Left cardiac atrium (tissue), 4 donors: Measurements from ENCODE around the gene SLC35F4. TPM values are rescaled to one million over a fixed set of nuclear protein-coding genes. Genes with fewer than 3 reads are reported as not detected.
A peak's percentile ranks its signal among the peaks of the same experiment; 100 is the strongest.
"Not testable (repeated sequence)": the region's sequence is repeated elsewhere in the genome, so short reads cannot be mapped to it uniquely, and the experiment has no call there.

ENCODE experiments used
- ATAC-seq, 2 donors: fragments of 200-7000 bp; cut with Tn5 transposase; one replicate each; pipeline ENCODE4 v1.9.1; 2020; ENCODE audit warnings: mild to moderate bottlenecking in 2 of 2, moderate library complexity in 2 of 2
- DNase-seq: peaks from one replicate; pipeline ENCODE4 v3.0.0-alpha.2; 2020
- intact Hi-C, 2 donors: fragments of 100-400 bp; cut with DNase I; formaldehyde crosslinking; loops; one replicate each; pipeline versions ENCODE4 v1.14.1 to v1.15.1; 2022 to 2023
- total RNA-seq, 2 donors: library from RNA; stranded (reverse); fragmentation: NEBNext Ultra II Directional; extraction: Animal tissue kit (Norgen Biotek cat#: 25700); gene quantifications; one replicate each; pipeline ENCODE4 v1.2.1, GENCODE V29; 2021
- donor health status: DM: no; HTN: yes; CAD: no.
- donor health status: DM: no; HTN: yes; CAD: no; lungs with severe emphysema.
- donor health status: DM: yes; HTN: yes; CAD: no.
- donor health status: Dilated cardiomyopathy.

SLC35F4 gene
- total RNA-seq, 2 donors from 2014 or later: not detected

DNA sequence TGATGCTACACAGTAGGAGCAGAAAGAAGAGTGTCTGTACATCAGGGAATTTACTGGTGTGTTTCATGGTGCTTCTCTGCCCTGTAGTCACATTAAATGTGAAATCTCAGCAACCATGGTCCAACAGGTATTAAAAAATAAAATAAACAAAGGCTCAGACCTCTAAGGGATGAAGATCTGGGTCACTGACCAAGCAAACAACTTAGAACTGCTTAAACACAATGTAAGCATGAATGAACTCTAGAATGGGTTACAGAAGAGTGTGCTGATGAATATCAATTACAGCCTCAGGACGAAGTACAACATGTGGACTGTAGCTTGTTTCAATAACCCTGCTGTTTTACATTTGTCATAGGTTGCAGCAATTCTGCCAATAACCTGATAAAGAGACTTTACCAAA, 47.4 kb downstream of the SLC35F4 start:
- DNase-seq (no peak), ATAC-seq (no peak)
- intact Hi-C loops: no loop called here

GRCh38 chr14:57816568-57817284, 49.2 kb downstream of the SLC35F4 start:
- DNase-seq: no peak
- no peak for ATAC-seq
- intact Hi-C loops: no loop called here

- no peak for ATAC-seq
- no peak for DNase-seq
- intact Hi-C loops: no loop called here
Measured at GRCh38 chr14:57814726-57815125, 51.2 kb downstream of the SLC35F4 start.

GRCh38 chr14:57812741-57813140, 53.2 kb downstream of the SLC35F4 start:
- DNase-seq (no peak), ATAC-seq (no peak)
- intact Hi-C loops: no loop called here

- DNase-seq (no peak), ATAC-seq (peak; percentile 55 to 72)
- intact Hi-C loops: no loop called here
Measured at GRCh38 chr14:57811998-57812546, 53.8 kb downstream of the SLC35F4 start.

DNA sequence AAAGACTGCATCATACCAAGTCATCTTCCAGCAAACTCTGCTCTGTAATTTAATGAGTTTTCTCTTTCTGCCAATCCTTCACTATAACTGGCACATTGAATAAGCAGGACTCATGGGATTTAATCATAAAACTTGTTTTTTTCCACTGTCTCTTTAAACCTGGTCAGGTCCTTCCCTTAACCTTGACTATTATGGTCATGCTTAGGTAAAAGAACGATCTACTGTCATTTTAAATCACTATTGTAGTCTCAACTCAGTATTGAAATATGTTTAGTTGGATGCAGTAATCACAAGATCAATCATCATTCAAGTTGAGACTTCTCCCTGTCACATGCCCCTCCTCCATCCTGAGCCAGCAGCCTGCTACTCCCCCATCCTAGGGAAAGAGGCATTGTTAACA, 56.1 kb downstream of the SLC35F4 start:
- no peak for ATAC-seq
- no peak for DNase-seq
- intact Hi-C loops: no loop called here

DNA sequence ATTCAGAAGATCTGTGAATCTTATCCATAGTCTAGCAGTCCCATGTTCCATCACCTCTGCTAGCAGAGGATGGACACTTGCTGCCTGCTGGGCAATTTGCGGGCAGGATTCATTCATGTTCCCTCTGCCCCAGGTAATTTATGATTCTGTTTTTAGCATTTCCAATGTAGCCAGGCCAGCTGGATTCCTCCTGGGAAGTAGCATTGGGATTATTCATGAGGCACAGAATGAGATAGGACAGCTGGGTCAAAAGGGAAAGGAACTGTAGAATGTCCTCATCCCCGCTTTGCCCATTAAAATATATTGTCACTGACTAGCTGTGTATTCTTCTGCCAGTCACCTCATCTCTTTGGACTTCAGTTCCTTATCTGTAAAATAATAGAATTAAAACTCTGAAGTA, 68.7 kb downstream of the SLC35F4 start:
- ATAC-seq: no peak
- intact Hi-C loops: no loop called here

GRCh38 chr14:57796556-57796955, 69.3 kb downstream of the SLC35F4 start:
- no peak for ATAC-seq
- intact Hi-C loops: no loop called here
- no peak for DNase-seq

More for the DNA sequence above, 68.7 kb downstream of the SLC35F4 start:
- no peak for DNase-seq

GRCh38 chr14:57785058-57785457, 80.8 kb downstream of the SLC35F4 start:
- DNase-seq (no peak), ATAC-seq (no peak)
- intact Hi-C loops: no loop called here

DNA sequence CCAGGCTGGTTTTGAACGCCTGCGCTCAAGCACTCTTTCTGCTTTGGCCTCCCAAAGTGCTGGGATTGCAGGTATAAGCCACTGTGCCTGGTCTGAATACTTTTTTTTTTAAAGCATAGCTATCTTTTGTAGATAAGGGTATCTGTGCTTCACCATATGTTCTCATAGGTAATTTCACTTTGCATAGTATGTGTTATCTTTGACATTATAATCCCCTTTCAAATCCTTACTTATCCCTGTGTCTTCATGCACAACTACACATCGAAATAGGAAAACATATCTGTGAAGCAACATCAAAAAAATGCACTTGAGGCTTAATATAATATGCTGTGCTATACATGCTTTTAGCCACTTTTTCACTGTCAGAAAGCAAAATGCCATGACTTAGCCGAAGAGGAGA, 94.1 kb downstream of the SLC35F4 start:
- no peak for DNase-seq

GRCh38 chr14:57769863-57770523, 95.9 kb downstream of the SLC35F4 start:
- no peak for DNase-seq
- ATAC-seq: no peak
- intact Hi-C loops: no loop called here

More for the DNA sequence above, 94.1 kb downstream of the SLC35F4 start:
- no peak for ATAC-seq
- intact Hi-C loops: no loop called here

DNA sequence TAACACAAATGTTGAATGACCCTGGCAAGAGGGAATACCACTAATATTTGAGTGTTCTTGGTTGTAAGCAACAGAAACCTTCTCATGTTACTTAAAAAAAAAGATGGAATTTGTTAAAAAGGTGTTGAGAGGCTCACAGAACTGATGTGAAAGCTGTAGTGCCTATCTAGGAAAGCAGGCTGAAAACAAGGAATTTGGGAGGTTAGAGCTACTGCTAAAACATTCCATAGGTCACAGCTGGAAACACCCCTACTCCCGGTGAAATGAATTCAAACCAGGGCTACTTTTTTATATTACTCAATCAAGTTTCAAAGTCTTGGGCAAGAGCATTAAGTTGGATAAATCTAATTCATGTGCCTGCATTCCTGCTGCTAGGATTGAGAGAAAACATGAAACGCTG, 104.1 kb downstream of the SLC35F4 start:
- intact Hi-C loops: no loop called here
- ATAC-seq (no peak), DNase-seq (no peak)

DNA sequence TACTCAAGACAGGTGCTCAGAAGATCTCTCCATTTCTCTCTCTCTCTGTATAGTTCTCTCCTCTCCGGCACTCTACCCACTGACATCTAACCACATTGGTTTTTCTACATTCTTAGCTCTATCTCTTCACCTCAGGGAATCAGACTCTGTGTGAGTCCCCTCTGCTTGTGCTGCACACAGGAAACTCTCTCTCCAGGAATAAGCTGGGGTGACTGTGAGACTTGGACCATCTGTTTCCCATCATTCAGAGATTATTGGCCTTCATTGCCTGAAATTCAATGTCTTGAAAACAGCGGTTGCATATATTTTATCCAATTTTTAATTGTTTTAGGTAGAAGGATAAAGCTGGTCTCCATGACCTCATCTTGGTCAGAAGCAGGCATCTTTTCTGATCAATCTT, 105.0 kb downstream of the SLC35F4 start:
- intact Hi-C loops: no loop called here
- DNase-seq (no peak), ATAC-seq (no peak)

- intact Hi-C loops: no loop called here
Measured at GRCh38 chr14:57755018-57755521, 110.8 kb downstream of the SLC35F4 start.

DNA sequence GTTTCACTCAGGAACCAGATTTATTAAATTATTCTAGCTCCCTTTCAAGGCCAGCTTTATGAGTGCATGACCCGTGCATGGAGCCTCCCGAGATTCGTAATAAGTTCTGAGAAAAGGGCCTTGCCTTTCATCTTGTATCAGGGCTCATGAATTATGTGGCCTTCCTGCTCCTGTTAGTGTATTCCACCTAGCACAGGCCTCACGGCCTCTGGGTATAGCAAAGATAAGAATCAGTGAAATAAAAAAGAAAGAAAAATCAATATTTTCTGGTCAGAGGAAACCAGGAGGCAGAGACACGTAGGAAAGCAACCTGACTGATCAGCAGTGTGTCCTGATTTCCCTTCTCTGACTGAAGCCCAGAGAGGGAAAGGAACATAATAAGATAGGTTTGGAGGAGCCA, 111.4 kb downstream of the SLC35F4 start:
- ATAC-seq (no peak), DNase-seq (no peak)
- intact Hi-C loops: no loop called here

More at GRCh38 chr14:57755018-57755521, 110.8 kb downstream of the SLC35F4 start:
- ATAC-seq (no peak), DNase-seq (no peak)

- no peak for ATAC-seq
- intact Hi-C loops: no loop called here
- DNase-seq: no peak
Measured at GRCh38 chr14:57753821-57754220, 112.1 kb downstream of the SLC35F4 start.

DNA sequence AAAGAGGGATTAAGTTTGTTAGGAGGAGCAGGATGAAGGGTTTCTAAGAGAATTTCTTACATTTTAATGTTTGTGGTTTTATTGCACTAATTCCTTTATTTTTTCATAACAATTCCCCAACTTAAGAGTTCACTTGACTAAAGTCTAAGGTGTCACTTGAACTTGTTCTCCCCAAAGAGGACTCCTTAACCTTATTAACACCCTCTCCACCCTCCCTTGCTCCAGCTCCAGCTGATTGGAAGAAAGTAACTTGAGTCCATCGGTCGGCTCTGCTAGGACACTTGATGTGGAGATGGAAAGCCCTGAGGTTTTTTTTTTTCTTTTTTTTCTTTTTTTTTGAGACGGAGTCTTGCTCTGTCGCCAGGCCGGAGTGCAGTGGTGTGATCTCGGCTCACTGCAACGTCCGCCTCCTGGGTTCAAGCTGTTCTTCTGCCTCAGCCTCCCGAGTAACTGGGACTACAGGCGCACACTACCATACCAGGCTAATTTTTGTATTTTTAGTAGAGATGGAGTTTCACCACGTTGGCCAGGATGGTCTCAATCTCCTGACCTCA, 113.7 kb downstream of the SLC35F4 start:
- DNase-seq, ATAC-seq, intact Hi-C loops: not testable (repeated sequence)

- intact Hi-C loops: no loop called here
- no peak for DNase-seq
- no peak for ATAC-seq
Measured at GRCh38 chr14:57751400-57751799, 114.5 kb downstream of the SLC35F4 start.

DNA sequence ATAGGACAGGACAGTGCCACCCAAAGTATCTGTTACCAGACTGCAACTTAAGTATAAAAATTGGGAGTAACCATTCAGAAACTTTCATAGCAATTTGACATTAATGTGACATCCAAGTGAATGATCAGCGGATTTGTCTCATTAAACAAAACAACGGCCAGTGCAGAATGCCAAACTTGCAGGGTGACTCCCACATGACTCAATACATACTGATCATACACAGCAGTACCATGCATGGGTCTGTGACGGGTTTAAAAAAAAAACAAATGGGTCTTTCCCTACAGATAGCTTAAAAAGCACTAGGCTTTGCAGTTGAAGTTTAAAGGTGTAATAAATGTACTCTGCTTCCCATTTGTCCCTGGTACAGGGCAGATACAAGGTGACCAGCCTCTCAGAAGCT, 116.6 kb downstream of the SLC35F4 start:
- DNase-seq (no peak), ATAC-seq (no peak)
- intact Hi-C loops: no loop called here

DNA sequence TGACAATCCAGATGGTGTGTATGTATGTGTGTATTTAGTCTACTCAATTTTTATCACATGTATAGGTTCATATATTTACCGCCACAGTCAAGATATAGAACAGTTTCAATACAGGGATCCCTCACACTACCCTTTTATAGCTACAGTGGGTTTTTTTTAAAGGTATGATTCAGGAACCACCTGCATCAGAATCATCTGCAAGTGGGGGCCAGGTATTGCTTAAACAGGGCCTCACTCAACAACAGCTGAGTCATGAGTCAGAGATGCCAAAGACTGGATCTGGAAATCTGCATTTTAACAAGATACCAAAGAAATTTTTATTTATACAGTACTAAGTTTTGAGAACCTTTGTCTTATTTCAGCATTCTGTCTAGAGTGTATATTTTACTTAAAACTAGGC, 117.6 kb downstream of the SLC35F4 start:
- ATAC-seq (no peak), DNase-seq (no peak)
- intact Hi-C loops: no loop called here
